GM12892 (cell line): Measurements from ENCODE around the gene MRPL10. TPM values are rescaled to one million over a fixed set of nuclear protein-coding genes. Genes with fewer than 3 reads are reported as not detected.

Experiments
- DNase-seq: peaks from one replicate; pipeline ENCODE4 v3.0.0; 2011; ENCODE audit not compliant: insufficient read length
- FAIRE-seq: peaks from 2 replicates; lab custom pipeline; 2011; peaks lifted over from hg19 to GRCh38; lab: Jason Lieb, UNC
- POLR2A ChIP-seq: IDR thresholded peaks from 2 replicates; pipeline ENCODE4 v1.6.1; 2011; ENCODE audit warnings: low read depth, low read length, control low read depth
- POLR2AphosphoS5 ChIP-seq: IDR thresholded peaks from 2 replicates; pipeline ENCODE4 v1.6.1; 2011; ENCODE audit warnings: low read depth, low read length, control low read depth
- TAF1 ChIP-seq: IDR thresholded peaks from 2 replicates; pipeline ENCODE4 v1.6.1; 2011; ENCODE audit warnings: low read depth, mild to moderate bottlenecking, control low read depth, low read length, borderline replicate concordance
- polyA plus RNA-seq: library from polyadenylated mRNA; unstranded; fragments of >200 nt; gene quantifications from one replicate; pipeline ENCODE4 v1.2.1, GENCODE V29; 2012; ENCODE audit warnings: missing spikeins, inconsistent platforms; ENCODE audit not compliant: missing spikeins

The MRPL10 gene
- polyA plus RNA-seq: 29.7 TPM

- DNase-seq (peak; percentile 99), FAIRE-seq (peak; percentile 97)
- TF ChIP-seq POLR2A: peak; percentile 98
- peak; percentile 88 for TF ChIP-seq TAF1
- TF ChIP-seq POLR2AphosphoS5: peak; percentile 98
Measured at GRCh38 chr17:47831003-47831933, at the start of gene MRPL10, which contains the start of gene LRRC46. Gene MRPL10, minus strand, starts transcription at chr17:47831541. Its CDS starts 30 bp downstream, at chr17:47831511. Gene LRRC46, plus strand, starts transcription at chr17:47831670. Its CDS starts 320 bp downstream, at chr17:47831990.

- TF ChIP-seq POLR2A: no peak
- TF ChIP-seq TAF1: no peak
- no peak for TF ChIP-seq POLR2AphosphoS5
- DNase-seq: no peak
- no peak for FAIRE-seq
Measured at GRCh38 chr17:47879776-47880454, 48.6 kb upstream of the MRPL10 start.

GRCh38 chr17:47879028-47879585 lies 47.8 kb upstream of the MRPL10 start:
- TF ChIP-seq TAF1 (no peak), POLR2A (no peak), POLR2AphosphoS5 (no peak)
- no peak for DNase-seq
- FAIRE-seq: no peak

GRCh38 chr17:47878203-47879027 lies 47.1 kb upstream of the MRPL10 start:
- FAIRE-seq (no peak), DNase-seq (no peak)
- TF ChIP-seq POLR2AphosphoS5 (no peak), POLR2A (no peak), TAF1 (no peak)

- FAIRE-seq (no peak), DNase-seq (no peak)
- no peak for TF ChIP-seq POLR2AphosphoS5
- no peak for TF ChIP-seq TAF1
- TF ChIP-seq POLR2A: no peak
Measured at GRCh38 chr17:47877368-47878034, 46.2 kb upstream of the MRPL10 start.

- FAIRE-seq: no peak
- TF ChIP-seq TAF1 (no peak), POLR2A (no peak), POLR2AphosphoS5 (no peak)
- DNase-seq: no peak
Measured at GRCh38 chr17:47875011-47875985, 44.0 kb upstream of the MRPL10 start.

GRCh38 chr17:47873200-47874090 lies 42.1 kb upstream of the MRPL10 start:
- DNase-seq (no peak), FAIRE-seq (no peak)
- TF ChIP-seq TAF1: no peak
- TF ChIP-seq POLR2A: no peak

GRCh38 chr17:47872651-47873161 lies 41.4 kb upstream of the MRPL10 start:
- DNase-seq (no peak), FAIRE-seq (no peak)
- TF ChIP-seq POLR2AphosphoS5: no peak
